IMR-90 (cell line): Measurements from ENCODE around the gene GLG1. TPM values are rescaled to one million over a fixed set of nuclear protein-coding genes. Genes with fewer than 3 reads are reported as not detected.

Experiments used
- ATAC-seq: fragments of 200-7000 bp; cut with Tn5 transposase; 2 replicates; pipeline ENCODE4 v1.9.1; 2020; ENCODE audit warnings: low read depth, mild to moderate bottlenecking, moderate library complexity
- BruUV-seq: library from RNA; stranded (reverse); fragments of 400-500 nt; replicated peaks from 2 replicates; lab custom pipeline; 2021; lab: Mats Ljungman, UMichigan
- CTCF ChIA-PET: fragments of 300-600 bp; formaldehyde crosslinking; extraction: SDS; loops from one replicate; lab custom pipeline; 2021; ENCODE audit warnings: antibody characterized with exemption; lab: Yijun Ruan, JAX
- POLR2A ChIA-PET: fragments of 300-600 bp; sonication (Branson Sonifier 250); formaldehyde crosslinking; loops from one replicate; lab custom pipeline; 2022; ENCODE audit warnings: antibody characterized with exemption; ENCODE audit not compliant: unreplicated experiment; lab: Charles Lee
- DNase-seq: peaks from one replicate; pipeline ENCODE4 v3.0.0; 2013
- H2AFZ ChIP-seq: replicated peaks from 2 replicates; pipeline ENCODE3; 2013; ENCODE audit warnings: low read length, mild to moderate bottlenecking; ENCODE audit not compliant: poor library complexity
- H2AK5ac ChIP-seq: 2 replicates; pipeline ENCODE4 v1.6.1; 2013; ENCODE audit warnings: low read depth, low read length, inconsistent platforms
- H2AK9ac ChIP-seq: replicated peaks from 2 replicates; pipeline ENCODE3; 2013; ENCODE audit warnings: mild to moderate bottlenecking, low read depth, low read length, moderate library complexity; ENCODE audit not compliant: poor library complexity
- H2BK120ac ChIP-seq: 2 replicates; pipeline ENCODE4 v1.6.1; 2013; ENCODE audit warnings: low read depth, low read length, inconsistent platforms
- H2BK15ac ChIP-seq: 3 replicates; pipeline ENCODE4 v1.6.1; 2013; ENCODE audit warnings: low read depth, low read length, inconsistent platforms
- H2BK20ac ChIP-seq: 2 replicates; pipeline ENCODE4 v1.6.1; 2013; ENCODE audit warnings: low read depth, mild to moderate bottlenecking, inconsistent platforms, low read length, moderate library complexity
- H2BK5ac ChIP-seq: 2 replicates; pipeline ENCODE4 v1.6.1; 2013; ENCODE audit warnings: mild to moderate bottlenecking, low read depth, low read length, inconsistent platforms; ENCODE audit not compliant: poor library complexity, severe bottlenecking
- H3K14ac ChIP-seq: replicated peaks from 2 replicates; pipeline ENCODE4 v1.6.1; 2013; ENCODE audit warnings: low read depth, low read length, inconsistent platforms
- H3K18ac ChIP-seq: 2 replicates; pipeline ENCODE4 v1.6.1; 2013; ENCODE audit warnings: low read depth, low read length, control low read depth
- H3K23ac ChIP-seq: 2 replicates; pipeline ENCODE4 v1.6.1; 2013; ENCODE audit warnings: low read depth, low read length, inconsistent platforms
- H3K27ac ChIP-seq: 2 replicates; pipeline ENCODE4 v1.5.1; 2013; ENCODE audit warnings: mild to moderate bottlenecking, control low read depth, low read length; ENCODE audit not compliant: insufficient read depth
- H3K27me3 ChIP-seq: 2 replicates; pipeline ENCODE4 v1.6.1; 2013; ENCODE audit warnings: low read length; ENCODE audit not compliant: control insufficient read depth, insufficient read depth
- H3K36me3 ChIP-seq: 2 replicates; pipeline ENCODE4 v1.6.1; 2013; ENCODE audit warnings: low read length, mixed read lengths; ENCODE audit not compliant: control insufficient read depth, insufficient read depth
- H3K4ac ChIP-seq: 2 replicates; pipeline ENCODE4 v1.6.1; 2013; ENCODE audit warnings: low read depth, low read length, inconsistent platforms
- H3K4me1 ChIP-seq: 2 replicates; pipeline ENCODE4 v1.6.1; 2013; ENCODE audit warnings: low read length, mixed read lengths; ENCODE audit not compliant: control insufficient read depth, insufficient read depth
- H3K4me2 ChIP-seq: 2 replicates; pipeline ENCODE4 v1.6.1; 2013; ENCODE audit warnings: low read depth, mild to moderate bottlenecking, control low read depth, low read length, moderate library complexity
- H3K4me3 ChIP-seq: 2 replicates; pipeline ENCODE4 v1.5.1; 2013; ENCODE audit warnings: low read depth, mild to moderate bottlenecking, control low read depth, low read length, moderate library complexity; ENCODE audit not compliant: insufficient read depth
- H3K56ac ChIP-seq: 2 replicates; pipeline ENCODE4 v1.6.1; 2013; ENCODE audit warnings: low read length, inconsistent platforms; ENCODE audit not compliant: insufficient read depth; ENCODE audit errors: extremely low read depth
- H3K79me1 ChIP-seq, 2 experiments: 2 replicates each; pipeline ENCODE4 v1.6.1; 2013; ENCODE audit warnings: low read length in 2 of 2, inconsistent platforms in 1 of 2, low read depth in 1 of 2
- H3K9ac ChIP-seq: 2 replicates; pipeline ENCODE4 v1.6.1; 2013; ENCODE audit warnings: low read depth, low read length, control low read depth
- H3K9me1 ChIP-seq: 2 replicates; pipeline ENCODE4 v1.6.1; 2013; ENCODE audit warnings: low read length, inconsistent platforms; ENCODE audit not compliant: insufficient read depth
- H3K9me3 ChIP-seq: 2 replicates; pipeline ENCODE4 v1.6.1; 2013; ENCODE audit warnings: low read length; ENCODE audit not compliant: control insufficient read depth, insufficient read depth
- H4K20me1 ChIP-seq: 2 replicates; pipeline ENCODE4 v1.6.1; 2013; ENCODE audit warnings: low read length, inconsistent platforms; ENCODE audit not compliant: insufficient read depth
- H4K5ac ChIP-seq: 2 replicates; pipeline ENCODE4 v1.6.1; 2013; ENCODE audit warnings: mild to moderate bottlenecking, low read depth, low read length, control low read depth
- H4K8ac ChIP-seq, 2 experiments: 2 replicates each; pipeline ENCODE4 v1.6.1; 2013; ENCODE audit warnings: low read depth in 2 of 2, low read length in 2 of 2, control low read depth in 1 of 2, inconsistent platforms in 1 of 2
- H4K91ac ChIP-seq: 2 replicates; pipeline ENCODE4 v1.6.1; 2013; ENCODE audit warnings: low read depth, low read length, inconsistent platforms; ENCODE audit not compliant: insufficient read depth
- BHLHE40 ChIP-seq: fragments of 150-350 bp; IDR thresholded peaks from 2 replicates; pipeline ENCODE4 v1.6.1; 2016; ENCODE audit warnings: mild to moderate bottlenecking, low read depth, low read length
- CEBPB ChIP-seq: IDR thresholded peaks from 2 replicates; pipeline ENCODE4 v1.6.1; 2012; ENCODE audit warnings: low read depth, low read length, improper control_type of control experiment
- CHD1 ChIP-seq: IDR thresholded peaks from 2 replicates; pipeline ENCODE4 v1.6.1; 2012; ENCODE audit warnings: low read depth, low read length, improper control_type of control experiment
- ELK1 ChIP-seq: fragments of 150-350 bp; IDR thresholded peaks from 2 replicates; pipeline ENCODE4 v1.6.1; 2016; ENCODE audit warnings: low read depth, mild to moderate bottlenecking, low read length, moderate library complexity, borderline replicate concordance
- FOS ChIP-seq: fragments of 150-350 bp; IDR thresholded peaks from 2 replicates; pipeline ENCODE4 v1.6.1; 2016; ENCODE audit warnings: low read depth, low read length
- MAFK ChIP-seq: IDR thresholded peaks from 2 replicates; pipeline ENCODE4 v1.6.1; 2012; ENCODE audit warnings: low read depth, low read length, improper control_type of control experiment
- MAZ ChIP-seq: IDR thresholded peaks from 2 replicates; pipeline ENCODE4 v1.6.1; 2012; ENCODE audit warnings: low read depth, mild to moderate bottlenecking, low read length, improper control_type of control experiment, moderate library complexity, borderline replicate concordance
- MXI1 ChIP-seq: IDR thresholded peaks from 2 replicates; pipeline ENCODE4 v1.6.1; 2012; ENCODE audit warnings: low read depth, mild to moderate bottlenecking, low read length, moderate library complexity, borderline replicate concordance
- RAD21 ChIP-seq: IDR thresholded peaks from 2 replicates; pipeline ENCODE4 v1.6.1; 2012; ENCODE audit warnings: low read length, improper control_type of control experiment
- RCOR1 ChIP-seq: IDR thresholded peaks from 2 replicates; pipeline ENCODE4 v1.6.1; 2012; ENCODE audit warnings: mild to moderate bottlenecking, low read length, improper control_type of control experiment; ENCODE audit not compliant: insufficient replicate concordance
- RFX5 ChIP-seq: IDR thresholded peaks from 2 replicates; pipeline ENCODE4 v1.8.0; 2012; ENCODE audit warnings: low read depth, mild to moderate bottlenecking, low read length, moderate library complexity
- USF2 ChIP-seq: fragments of 150-350 bp; IDR thresholded peaks from 2 replicates; pipeline ENCODE4 v1.6.1; 2017; ENCODE audit warnings: mild to moderate bottlenecking, antibody characterized with exemption, low read length, low read depth
- WGBS, 2 experiments: methylation state at CpG; one replicate each; pipeline versions ENCODE4 v1.1.5 to v1.1.7; 2013; ENCODE audit warnings: missing lambda C conversion rate in 2 of 2; ENCODE audit not compliant: insufficient read length in 1 of 2; ENCODE audit errors: extremely low coverage in 2 of 2; 5-methylcytosine and 5-hydroxymethylcytosine counted together
- dilution Hi-C: fragments of 300-500 bp; cut with HindIII; formaldehyde crosslinking; loops from one replicate; pipeline ENCODE4 v1.14.3; 2018; ENCODE audit warnings: low sequenced_read_pairs; ENCODE audit not compliant: unreplicated experiment
- in situ Hi-C: fragments of 300-500 bp; cut with MboI; formaldehyde crosslinking; loops from 3 replicates; pipeline ENCODE4 v1.14.3; 2019; ENCODE audit warnings: low sequenced_read_pairs, inconsistent platforms, mixed read lengths
- intact Hi-C: fragments of 100-400 bp; cut with micrococcal nuclease; formaldehyde crosslinking; loops from 2 replicates; pipeline ENCODE4 v1.10.0; 2022
- polyA plus RNA-seq, 3 experiments: library from polyadenylated mRNA; depleted of rRNA; stranded (reverse); fragments of >200 nt; gene quantifications; 2 replicates each; pipeline ENCODE4 v1.2.3, GENCODE V29; 2012; ENCODE audit warnings: low replicate concordance in 1 of 3
- total RNA-seq: library from RNA; depleted of rRNA; stranded (reverse); fragments of >200 nt; gene quantifications from 2 replicates; pipeline ENCODE4 v1.2.3, GENCODE V29; 2012
- TF ChIP-seq, protein P1 (sequence below): conservative IDR thresholded peaks from 2 replicates; pipeline ENCODE4 v1.5.1; 2012; ENCODE audit warnings: mild to moderate bottlenecking, low read depth, low read length, improper control_type of control experiment

Gene GLG1
- total and polyA plus RNA-seq, 2 of the 4 experiments (the other 2 are of a cell fraction) = 91.0 to 107 TPM

- 100% methylated on average over 1 of the region's 1 CpG; no CpG with 5 or more reads in 1 of the 2 experiments for WGBS, 2 experiments
- H3K9ac ChIP-seq = no peak overlapping the region
- no peaks in the 10 kb centered on the region for H3K27me3 ChIP-seq
- H4K20me1 ChIP-seq = peaks cover 36% of the 10 kb centered on the region
- H3K4me2 ChIP-seq = no peak overlapping the region
- H4K8ac ChIP-seq = no peak overlapping the region
- no peak overlapping the region for H4K5ac ChIP-seq
- no peaks in the 10 kb centered on the region for H3K4me1 ChIP-seq
- no peak overlapping the region for H2BK120ac ChIP-seq
- no peak overlapping the region for H3K4me3 ChIP-seq
- no peak overlapping the region for H2AK9ac ChIP-seq
- no peak for ATAC-seq
- no peak overlapping the region for H3K23ac ChIP-seq
- POLR2A ChIA-PET = no interaction called here
- H2AFZ ChIP-seq = no peak overlapping the region
- no peak overlapping the region for H4K91ac ChIP-seq
- no peak overlapping the region for H3K56ac ChIP-seq
- no peak overlapping the region for H2BK5ac ChIP-seq
- intact Hi-C loops = no loop called here
- H2BK15ac ChIP-seq = no peak overlapping the region
- H3K79me1 ChIP-seq = peaks cover 34 to 54% of the 10 kb centered on the region in 2 experiments
- no peak overlapping the region for H3K14ac ChIP-seq
- no peak for DNase-seq
- 0 out of 2 replicates have a peak, but pooled peaks cover 2% of the 10 kb centered on the region for H3K9me1 ChIP-seq
- dilution Hi-C loops = no loop called here
- no TSS peak for BruUV-seq
- no peak overlapping the region for H2BK20ac ChIP-seq
- no peak overlapping the region for H2AK5ac ChIP-seq
- H3K27ac ChIP-seq = no peak overlapping the region
- TF ChIP-seq CEBPB = no peak
- no peak for TF ChIP-seq FOS
- no peak for TF ChIP-seq USF2
- TF ChIP-seq MXI1 = no peak
- TF ChIP-seq, protein P1, sequence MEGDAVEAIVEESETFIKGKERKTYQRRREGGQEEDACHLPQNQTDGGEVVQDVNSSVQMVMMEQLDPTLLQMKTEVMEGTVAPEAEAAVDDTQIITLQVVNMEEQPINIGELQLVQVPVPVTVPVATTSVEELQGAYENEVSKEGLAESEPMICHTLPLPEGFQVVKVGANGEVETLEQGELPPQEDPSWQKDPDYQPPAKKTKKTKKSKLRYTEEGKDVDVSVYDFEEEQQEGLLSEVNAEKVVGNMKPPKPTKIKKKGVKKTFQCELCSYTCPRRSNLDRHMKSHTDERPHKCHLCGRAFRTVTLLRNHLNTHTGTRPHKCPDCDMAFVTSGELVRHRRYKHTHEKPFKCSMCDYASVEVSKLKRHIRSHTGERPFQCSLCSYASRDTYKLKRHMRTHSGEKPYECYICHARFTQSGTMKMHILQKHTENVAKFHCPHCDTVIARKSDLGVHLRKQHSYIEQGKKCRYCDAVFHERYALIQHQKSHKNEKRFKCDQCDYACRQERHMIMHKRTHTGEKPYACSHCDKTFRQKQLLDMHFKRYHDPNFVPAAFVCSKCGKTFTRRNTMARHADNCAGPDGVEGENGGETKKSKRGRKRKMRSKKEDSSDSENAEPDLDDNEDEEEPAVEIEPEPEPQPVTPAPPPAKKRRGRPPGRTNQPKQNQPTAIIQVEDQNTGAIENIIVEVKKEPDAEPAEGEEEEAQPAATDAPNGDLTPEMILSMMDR = no peak
- TF ChIP-seq ELK1 = no peak
- TF ChIP-seq MAZ = no peak
- no peak for TF ChIP-seq RFX5
- TF ChIP-seq MAFK = no peak
- TF ChIP-seq BHLHE40 = no peak
- TF ChIP-seq RAD21 = no peak
- no peak for TF ChIP-seq CHD1
- no peak for TF ChIP-seq RCOR1
- H3K36me3 ChIP-seq = no peaks in the 10 kb centered on the region
- H3K4ac ChIP-seq = no peak overlapping the region
- in situ Hi-C loops = no loop called here
- no peaks in the 10 kb centered on the region for H3K9me3 ChIP-seq
- H3K18ac ChIP-seq = no peak overlapping the region
- CTCF ChIA-PET = no interaction called here
These were observed 49.6 kb downstream of the GLG1 start for GRCh38 chr16:74557275-74557674.
